BJ (cell line): ENCODE data around the gene ISLR2. TPM values are rescaled to one million over a fixed set of nuclear protein-coding genes. Genes with fewer than 3 reads are reported as not detected.

Experiments used
- CTCF ChIA-PET: fragments of 350-600 bp; formaldehyde crosslinking; extraction: SDS; loops from one replicate; lab custom pipeline; 2021; ENCODE audit warnings: antibody characterized with exemption, inconsistent platforms; lab: Yijun Ruan, JAX
- POLR2A ChIA-PET: fragments of 300-600 bp; sonication (Branson Sonifier 250); formaldehyde crosslinking; extraction: SDS; loops from one replicate; lab custom pipeline; 2021; ENCODE audit warnings: antibody characterized with exemption; lab: Charles Lee
- DNase-seq: peaks from one replicate; pipeline ENCODE4 v3.0.0-alpha.2; 2011; ENCODE audit warnings: low read depth
- H3K27me3 ChIP-seq: 2 replicates; pipeline ENCODE4 v1.6.0; 2011; ENCODE audit warnings: low read length; ENCODE audit not compliant: control insufficient read depth, insufficient read depth
- H3K36me3 ChIP-seq: 2 replicates; pipeline ENCODE4 v1.5.1; 2011; ENCODE audit warnings: low read length; ENCODE audit not compliant: control insufficient read depth, insufficient read depth
- H3K4me3 ChIP-seq: 2 replicates; pipeline ENCODE4 v1.5.1; 2011; ENCODE audit warnings: low read depth, mild to moderate bottlenecking, control low read depth, low read length
- CTCF ChIP-seq: IDR thresholded peaks from 2 replicates; pipeline ENCODE4 v1.5.1; 2011; ENCODE audit warnings: low read depth, mild to moderate bottlenecking, control low read depth, inconsistent platforms, low read length, moderate library complexity; ENCODE audit not compliant: insufficient read depth
- polyA plus RNA-seq: library from polyadenylated mRNA; depleted of rRNA; stranded (reverse); fragments of >200 nt; gene quantifications from 2 replicates; pipeline ENCODE4 v1.2.3, GENCODE V29; 2011

Gene ISLR2
- polyA plus RNA-seq, 1 experiment: 0.02 TPM

DNA sequence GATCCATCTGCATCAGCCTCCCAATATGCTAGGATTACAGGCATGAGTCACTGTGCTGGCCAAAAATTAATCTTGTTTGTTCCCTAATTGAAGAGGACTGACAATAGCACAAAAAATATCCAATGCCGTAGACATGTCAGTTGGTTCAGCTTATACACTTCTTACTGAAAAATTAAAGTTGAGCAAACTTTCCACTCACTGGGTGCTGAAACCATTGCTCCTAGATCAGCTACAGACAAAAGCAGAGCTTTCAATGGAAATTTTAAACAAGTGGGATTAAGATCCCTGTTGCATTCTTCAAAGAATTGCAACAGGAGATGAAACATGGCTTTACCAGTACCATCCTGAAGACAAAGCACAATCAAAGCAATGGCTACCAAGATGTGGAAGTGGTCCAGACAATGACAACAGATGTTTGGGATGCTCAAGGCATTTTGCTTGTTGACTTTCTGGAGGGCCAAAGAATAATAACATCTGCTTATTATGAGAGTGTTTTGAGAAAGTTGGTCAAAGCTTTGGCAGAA, 16.0 kb downstream of the ISLR2 start:
- DNase-seq: no peak
- Histone ChIP-seq H3K4me3 (no peak overlapping the region), H3K36me3 (no peaks in the 10 kb centered on the region), H3K27me3 (peaks cover 2% of the 10 kb centered on the region; the same call in 1 of the 2 replicates)
- TF ChIP-seq CTCF: no peak
- CTCF ChIA-PET: interaction anchor here (0.6 to 2.4 kb wide), 4 partner anchors 13 to 175 kb away, joined by 3 to 5 read pairs (median 4); no protein-coding TSS in a partner anchor
- POLR2A ChIA-PET: no interaction called here

GRCh38 chr15:74147051-74147450, 16.7 kb downstream of the ISLR2 start:
- TF ChIP-seq CTCF: no peak
- ChIA-PET POLR2A (no interaction called here), CTCF (interaction anchor here (0.7 to 2.4 kb wide), 3 partner anchors 13 to 95 kb away, joined by 3 to 5 read pairs (median 3); no protein-coding TSS in a partner anchor)
- Histone ChIP-seq H3K36me3 (no peaks in the 10 kb centered on the region), H3K27me3 (peaks cover 2% of the 10 kb centered on the region; the same call in 1 of the 2 replicates), H3K4me3 (no peak overlapping the region)
- no peak for DNase-seq

DNA sequence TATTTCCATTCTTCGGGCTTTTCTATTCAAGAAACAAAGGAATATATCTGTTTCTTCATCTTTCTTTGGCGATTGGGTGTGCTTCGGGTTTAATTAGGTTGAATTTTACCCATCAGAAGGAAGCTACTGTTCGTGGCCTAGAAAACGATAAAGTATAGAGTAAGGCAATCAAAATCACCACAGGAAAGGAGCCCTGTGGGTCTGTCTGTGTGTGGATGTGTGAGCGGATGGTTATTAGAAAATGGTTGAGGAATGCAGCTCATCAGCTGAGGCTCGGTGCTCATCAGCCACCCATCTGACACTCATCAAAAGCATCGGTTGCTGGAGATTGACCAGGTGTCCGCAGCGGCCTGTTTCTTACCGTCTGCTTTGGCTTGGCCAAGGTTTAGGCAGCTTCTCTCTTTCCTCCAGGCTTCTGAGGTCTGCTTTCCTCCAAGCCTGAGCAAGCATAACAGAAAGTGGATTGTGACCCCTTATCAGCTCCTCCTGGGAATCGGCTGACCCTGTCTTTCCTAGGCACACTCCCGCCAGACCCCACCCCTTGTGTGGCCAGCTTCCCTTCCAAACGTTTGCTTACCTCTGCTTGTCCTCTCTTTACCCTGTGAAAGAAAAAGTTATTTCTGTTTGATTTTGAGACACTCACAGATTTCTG, 25.5 kb downstream of the ISLR2 start:
- POLR2A ChIA-PET: interaction anchor here (0.6 kb wide), 1 partner anchor 159 kb away, joined by 6 read pairs; no protein-coding TSS in a partner anchor
- H3K4me3 ChIP-seq: no peak overlapping the region

GRCh38 chr15:74156678-74157411, 26.5 kb downstream of the ISLR2 start:
- ChIA-PET CTCF (interaction anchor here (0.8 to 1.7 kb wide), 5 partner anchors 9 to 18 kb away, joined by 3 to 5 read pairs (median 3); no protein-coding TSS in a partner anchor), POLR2A (no interaction called here)
- DNase-seq: no peak
- Histone ChIP-seq H3K4me3 (no peak overlapping the region), H3K27me3 (peaks cover 8% of the 10 kb centered on the region), H3K36me3 (no peaks in the 10 kb centered on the region)
- TF ChIP-seq CTCF: no peak

More for the DNA sequence above, 25.5 kb downstream of the ISLR2 start:
- TF ChIP-seq CTCF: no peak
- peaks cover 8% of the 10 kb centered on the region for H3K27me3 ChIP-seq
- DNase-seq: no peak
- no peaks in the 10 kb centered on the region for H3K36me3 ChIP-seq
- CTCF ChIA-PET: interaction anchor here (1.2 to 1.7 kb wide), 3 partner anchors 10 to 17 kb away, joined by 3 to 5 read pairs (median 3); no protein-coding TSS in a partner anchor
